OCI-LY7 (cell line): ENCODE data around the gene CD300LF. TPM values are rescaled to one million over a fixed set of nuclear protein-coding genes. Genes with fewer than 3 reads are reported as not detected.

Source experiments
- BruUV-seq: library from RNA; stranded (reverse); fragments of 400-500 nt; replicated peaks from 2 replicates; lab custom pipeline; 2021; lab: Mats Ljungman, UMichigan
- CTCF ChIA-PET: fragments of 300-600 bp; sonication (Branson Sonifier 250); formaldehyde crosslinking; loops from one replicate; lab custom pipeline; 2022; ENCODE audit warnings: antibody characterized with exemption; ENCODE audit not compliant: unreplicated experiment; lab: Charles Lee
- POLR2A ChIA-PET: fragments of 300-600 bp; sonication (Branson Sonifier 250); formaldehyde crosslinking; loops from one replicate; lab custom pipeline; 2022; ENCODE audit warnings: antibody characterized with exemption; lab: Charles Lee
- DNase-seq: peaks from one replicate; pipeline ENCODE4 v3.0.0-alpha.2; 2015; ENCODE audit warnings: low spot score
- H2AFZ ChIP-seq: fragments of 200-600 bp; sonication (generic), shearing (Covaris generic); 2 replicates; pipeline ENCODE4 v1.6.1; 2014; ENCODE audit warnings: mild to moderate bottlenecking, antibody characterized with exemption, low read length, moderate library complexity
- H3K27ac ChIP-seq: fragments of 200-600 bp; sonication (generic); 2 replicates; pipeline ENCODE4 v1.5.1; 2014; ENCODE audit warnings: mixed run types, low read depth, mild to moderate bottlenecking, moderate library complexity, low read length, inconsistent platforms; ENCODE audit not compliant: poor library complexity, severe bottlenecking
- H3K36me3 ChIP-seq: fragments of 200-600 bp; sonication (generic); 2 replicates; pipeline ENCODE4 v1.6.1; 2014; ENCODE audit warnings: mild to moderate bottlenecking, antibody characterized with exemption, low read length, moderate library complexity, mixed read lengths; ENCODE audit not compliant: insufficient read depth
- H3K4me1 ChIP-seq: fragments of 200-600 bp; sonication (generic); 2 replicates; pipeline ENCODE4 v1.5.1; 2014; ENCODE audit warnings: mild to moderate bottlenecking, low read length; ENCODE audit not compliant: insufficient read depth, poor library complexity, severe bottlenecking
- H3K4me2 ChIP-seq: fragments of 200-600 bp; sonication (generic); 2 replicates; pipeline ENCODE4 v1.6.1; 2014; ENCODE audit warnings: mild to moderate bottlenecking, low read length
- H3K4me3 ChIP-seq: fragments of 200-600 bp; sonication (generic); 2 replicates; pipeline ENCODE4 v1.5.1; 2014; ENCODE audit warnings: mild to moderate bottlenecking, low read depth, low read length; ENCODE audit not compliant: poor library complexity, severe bottlenecking
- H3K79me2 ChIP-seq: fragments of 200-600 bp; sonication (generic); 2 replicates; pipeline ENCODE4 v1.6.1; 2016; ENCODE audit warnings: low read depth, mild to moderate bottlenecking, low read length, moderate library complexity, mixed read lengths; ENCODE audit not compliant: insufficient read depth
- H3K9me2 ChIP-seq: fragments of 200-600 bp; sonication (generic); 2 replicates; pipeline ENCODE4 v1.6.1; 2016; ENCODE audit warnings: mild to moderate bottlenecking, low read length, mixed read lengths; ENCODE audit not compliant: insufficient read depth
- H3K9me3 ChIP-seq: fragments of 200-600 bp; sonication (generic); 2 replicates; pipeline ENCODE4 v1.6.1; 2014; ENCODE audit warnings: mild to moderate bottlenecking, mixed run types, low read length, mixed read lengths
- H4K20me1 ChIP-seq: fragments of 200-600 bp; sonication (generic); 2 replicates; pipeline ENCODE4 v1.6.1; 2014; ENCODE audit warnings: mild to moderate bottlenecking, antibody characterized with exemption, low read length, moderate library complexity, mixed read lengths; ENCODE audit not compliant: insufficient read depth
- EZH2phosphoT487 ChIP-seq: fragments of 200-600 bp; sonication (generic); IDR thresholded peaks from 2 replicates; pipeline ENCODE4 v1.6.1; 2018; ENCODE audit warnings: low read depth, borderline replicate concordance, mild to moderate bottlenecking, mixed run types, antibody characterized with exemption, low read length, moderate library complexity, mixed read lengths
- intact Hi-C: fragments of 100-400 bp; cut with micrococcal nuclease; formaldehyde crosslinking; loops from one replicate; pipeline ENCODE4 v1.10.0; 2022; ENCODE audit not compliant: unreplicated experiment
- total RNA-seq, 2 experiments: library from RNA; depleted of rRNA in 1 of 2; stranded (reverse); fragments of >200 nt in 1 of 2; shearing (Covaris generic) in 1 of 2; gene quantifications; 2 replicates each; pipeline ENCODE4 v1.2.3, GENCODE V29; 2014 to 2022
- TF ChIP-seq, protein P1 (sequence below): fragments of 200-600 bp; sonication (generic); conservative IDR thresholded peaks from 2 replicates; pipeline ENCODE4 v1.5.1; 2014; ENCODE audit warnings: mild to moderate bottlenecking, antibody characterized with exemption, low read length, moderate library complexity, mixed read lengths

Gene CD300LF
- total RNA-seq, 2 experiments from 2014 or later, result not detected

DNA sequence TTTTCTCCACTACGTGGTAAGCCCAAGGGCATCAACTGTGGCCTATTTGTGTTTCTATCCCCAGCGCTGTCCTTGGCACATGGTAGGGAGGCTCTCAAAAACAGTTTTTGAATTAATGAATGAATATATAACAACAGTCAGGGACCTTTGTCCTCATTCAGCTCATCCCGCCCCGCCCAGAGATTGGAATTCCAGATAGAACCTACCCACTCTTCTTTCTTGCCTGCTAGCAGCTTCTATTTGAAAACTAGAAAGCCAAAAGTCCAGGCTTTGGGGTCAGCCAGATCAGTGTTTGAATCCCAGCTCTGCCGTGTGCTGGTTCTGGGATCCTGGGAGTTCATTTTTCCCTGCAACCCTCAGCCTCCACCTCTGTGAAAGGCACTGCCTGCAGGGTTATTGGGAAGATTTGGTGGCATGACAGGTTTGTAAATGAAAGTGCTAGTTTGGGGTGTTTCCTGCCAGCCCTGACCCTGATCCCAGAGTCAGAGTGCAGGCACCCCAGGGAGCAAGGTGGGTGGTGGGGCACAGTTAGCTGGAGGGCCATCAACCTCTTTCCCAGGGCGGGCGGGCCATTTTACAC lies 40.2 kb upstream of the CD300LF start:
- intact Hi-C loops, result no loop called here
- Histone ChIP-seq H3K4me2 (no peak overlapping the region), H3K36me3 (peaks cover 27% of the 10 kb centered on the region), H2AFZ (no peak overlapping the region), H3K27ac (no peak overlapping the region), H3K4me1 (peaks cover 19% of the 10 kb centered on the region), H3K9me2 (no peaks in the 10 kb centered on the region), H3K9me3 (no peaks in the 10 kb centered on the region), H4K20me1 (peaks cover 20% of the 10 kb centered on the region; the same call in 1 of the 2 replicates), H3K4me3 (no peak overlapping the region), H3K79me2 (peaks cover 31% of the 10 kb centered on the region; the same call in 1 of the 2 replicates)
- TF ChIP-seq, protein P1, sequence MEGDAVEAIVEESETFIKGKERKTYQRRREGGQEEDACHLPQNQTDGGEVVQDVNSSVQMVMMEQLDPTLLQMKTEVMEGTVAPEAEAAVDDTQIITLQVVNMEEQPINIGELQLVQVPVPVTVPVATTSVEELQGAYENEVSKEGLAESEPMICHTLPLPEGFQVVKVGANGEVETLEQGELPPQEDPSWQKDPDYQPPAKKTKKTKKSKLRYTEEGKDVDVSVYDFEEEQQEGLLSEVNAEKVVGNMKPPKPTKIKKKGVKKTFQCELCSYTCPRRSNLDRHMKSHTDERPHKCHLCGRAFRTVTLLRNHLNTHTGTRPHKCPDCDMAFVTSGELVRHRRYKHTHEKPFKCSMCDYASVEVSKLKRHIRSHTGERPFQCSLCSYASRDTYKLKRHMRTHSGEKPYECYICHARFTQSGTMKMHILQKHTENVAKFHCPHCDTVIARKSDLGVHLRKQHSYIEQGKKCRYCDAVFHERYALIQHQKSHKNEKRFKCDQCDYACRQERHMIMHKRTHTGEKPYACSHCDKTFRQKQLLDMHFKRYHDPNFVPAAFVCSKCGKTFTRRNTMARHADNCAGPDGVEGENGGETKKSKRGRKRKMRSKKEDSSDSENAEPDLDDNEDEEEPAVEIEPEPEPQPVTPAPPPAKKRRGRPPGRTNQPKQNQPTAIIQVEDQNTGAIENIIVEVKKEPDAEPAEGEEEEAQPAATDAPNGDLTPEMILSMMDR, result no peak
- no peak for TF ChIP-seq EZH2phosphoT487
- no peak for DNase-seq
- POLR2A ChIA-PET, result interaction anchor here (1.3 kb wide), 1 partner anchor 24 kb away, joined by 9 read pairs; the partner anchor contains the start of gene NAT9
- CTCF ChIA-PET, result interaction anchor here (0.6 kb wide), 1 partner anchor 66 kb away, joined by 3 read pairs; no protein-coding TSS in a partner anchor
- BruUV-seq, result no TSS peak

DNA sequence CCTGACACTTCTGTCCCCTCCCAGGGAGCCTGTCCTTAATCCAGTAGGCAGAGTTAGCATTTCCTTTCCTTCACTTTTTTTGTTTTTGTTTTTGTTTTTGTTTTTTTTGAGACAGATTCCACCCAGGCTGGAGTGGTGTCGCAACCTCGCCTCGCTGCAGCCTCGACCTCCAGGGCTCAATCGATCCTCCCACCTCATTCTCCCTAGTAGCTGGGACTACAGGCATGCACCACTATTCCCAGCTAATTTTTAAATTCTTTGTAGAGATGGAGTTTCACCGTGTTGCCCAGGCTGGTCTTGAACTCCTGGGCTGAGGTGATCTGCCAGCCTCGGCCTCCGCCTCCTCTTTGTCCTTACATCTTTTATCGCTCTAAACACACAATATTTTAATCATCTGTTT lies 39.7 kb upstream of the CD300LF start:
- intact Hi-C loops, result no loop called here
- TF ChIP-seq EZH2phosphoT487, result no peak
- TF ChIP-seq, protein P1, result no peak
- peaks cover 27% of the 10 kb centered on the region for H3K36me3 ChIP-seq
- H3K4me2 ChIP-seq, result no peak overlapping the region
- H3K79me2 ChIP-seq, result peaks cover 31% of the 10 kb centered on the region; the same call in 1 of the 2 replicates
- H3K9me3 ChIP-seq, result no peaks in the 10 kb centered on the region
- DNase-seq, result no peak
- no peaks in the 10 kb centered on the region for H3K9me2 ChIP-seq
- H3K4me3 ChIP-seq, result no peak overlapping the region
- ChIA-PET CTCF (interaction anchor here (0.6 kb wide), 1 partner anchor 65 kb away, joined by 3 read pairs; no protein-coding TSS in a partner anchor), POLR2A (no interaction called here)
- no TSS peak for BruUV-seq
- peaks cover 20% of the 10 kb centered on the region; the same call in 1 of the 2 replicates for H4K20me1 ChIP-seq
- peaks cover 24% of the 10 kb centered on the region for H3K4me1 ChIP-seq
- H2AFZ ChIP-seq, result no peak overlapping the region
- H3K27ac ChIP-seq, result no peak overlapping the region
